HG03175 (cell line): ENCODE measurements around the gene CACNA2D4.

ENCODE experiments used
- ATAC-seq: cut with Tn5 transposase; IDR thresholded peaks from one replicate; pipeline ENCODE4 v1.9.1; 2021; ENCODE audit warnings: mild to moderate bottlenecking, moderate library complexity; ENCODE audit not compliant: unreplicated experiment

Gene CACNA2D4

DNA sequence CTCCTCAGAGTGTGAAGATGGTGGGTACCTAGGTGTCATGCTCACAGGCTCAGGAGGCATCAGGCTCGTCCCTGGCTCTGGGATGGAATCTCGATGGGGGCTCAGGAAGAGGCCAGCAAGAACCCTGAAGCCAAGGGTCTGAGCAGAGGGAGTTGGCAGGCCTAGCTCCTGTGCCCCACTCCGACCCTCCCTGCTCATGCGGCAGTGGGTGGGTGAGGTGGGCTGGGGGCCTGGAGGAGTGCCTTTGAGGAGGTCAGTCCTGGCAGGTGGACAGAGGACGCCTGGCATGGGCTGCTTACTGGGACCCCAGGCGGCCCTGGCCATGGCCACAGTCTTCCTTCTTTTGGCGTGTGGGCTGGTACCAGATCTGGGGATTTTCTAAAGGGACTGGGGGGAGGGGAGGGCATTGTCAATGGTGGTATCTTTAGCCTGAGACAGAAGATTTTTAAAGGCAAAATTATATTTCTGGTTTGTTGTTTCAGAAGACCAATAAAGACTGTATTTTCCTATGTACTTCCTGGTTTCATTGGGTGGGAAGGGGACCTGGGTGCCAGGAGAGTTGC, 82.1 kb downstream of the CACNA2D4 start:
- no peak for ATAC-seq

DNA sequence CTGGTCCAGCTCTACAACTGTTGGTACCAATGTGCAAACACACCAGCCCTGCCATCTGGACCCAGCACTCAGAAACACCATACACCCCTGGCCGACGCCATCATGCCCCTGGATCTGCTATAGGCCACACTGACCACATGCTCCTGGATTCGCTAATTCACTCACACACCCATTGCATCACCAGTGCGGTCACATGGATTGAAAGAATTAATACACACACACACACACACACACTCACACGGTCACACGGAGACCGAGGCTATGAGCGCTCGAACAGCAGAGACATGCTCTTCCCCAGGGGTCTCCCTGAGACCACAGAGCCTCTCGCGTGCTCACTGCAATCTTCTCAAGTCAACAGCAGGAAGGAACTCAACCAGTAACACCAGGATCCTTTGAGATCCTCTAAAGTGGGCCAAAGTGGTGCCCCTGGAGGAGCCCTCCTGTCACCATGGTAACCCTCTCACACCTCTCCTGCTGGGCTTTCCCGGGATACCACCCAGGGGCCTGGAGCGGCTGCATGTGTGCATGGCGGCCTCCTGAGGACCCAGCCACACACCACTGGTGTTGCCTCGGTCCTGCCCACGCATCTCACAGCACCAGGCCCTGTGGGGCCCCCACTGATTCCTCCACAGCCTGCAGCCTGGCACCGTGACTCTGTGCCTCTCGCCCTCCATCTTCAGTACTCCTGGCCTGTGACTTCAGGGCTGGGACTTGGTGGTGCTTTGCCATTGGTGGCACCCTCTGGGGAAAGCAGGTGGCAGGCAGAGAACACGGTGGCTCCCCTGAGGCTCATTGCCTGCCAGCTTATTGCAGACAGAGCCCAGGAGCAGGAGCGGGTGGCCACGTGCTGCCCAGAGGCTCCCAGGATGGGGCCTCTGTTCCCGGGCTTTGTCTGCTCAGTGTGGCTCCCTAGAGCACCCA, 83.0 kb downstream of the CACNA2D4 start:
- ATAC-seq: no peak

DNA sequence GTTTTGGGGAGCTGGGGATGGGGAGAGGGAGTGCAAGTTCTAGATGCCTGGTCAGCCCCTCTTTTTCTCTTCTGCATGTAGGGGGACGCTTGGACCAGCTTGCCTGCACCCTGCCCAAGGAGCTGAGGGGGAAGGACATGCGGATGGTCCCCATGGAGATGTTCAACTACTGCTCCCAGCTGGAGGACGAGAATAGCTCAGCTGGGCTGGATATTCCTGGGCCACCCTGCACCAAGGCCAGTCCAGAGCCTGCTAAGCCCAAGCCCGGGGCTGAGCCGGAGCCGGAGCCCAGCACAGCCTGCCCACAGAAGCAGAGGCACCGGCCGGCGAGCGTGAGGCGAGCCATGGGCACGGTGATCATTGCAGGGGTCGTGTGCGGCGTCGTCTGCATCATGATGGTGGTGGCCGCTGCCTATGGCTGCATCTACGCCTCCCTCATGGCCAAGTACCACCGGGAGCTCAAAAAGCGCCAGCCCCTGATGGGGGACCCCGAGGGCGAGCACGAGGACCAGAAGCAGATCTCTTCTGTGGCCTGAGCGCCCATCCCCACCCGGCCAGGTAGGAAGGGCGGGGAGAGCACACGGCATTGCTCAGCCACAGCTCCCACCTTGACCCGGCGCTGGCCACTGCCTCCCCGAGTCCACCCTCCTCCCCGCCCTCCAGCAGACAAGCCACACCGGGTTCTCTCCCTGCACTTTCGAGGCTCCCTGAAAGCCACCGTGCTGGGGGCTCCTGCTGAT, 84.1 kb downstream of the CACNA2D4 start:
- ATAC-seq: no peak

DNA sequence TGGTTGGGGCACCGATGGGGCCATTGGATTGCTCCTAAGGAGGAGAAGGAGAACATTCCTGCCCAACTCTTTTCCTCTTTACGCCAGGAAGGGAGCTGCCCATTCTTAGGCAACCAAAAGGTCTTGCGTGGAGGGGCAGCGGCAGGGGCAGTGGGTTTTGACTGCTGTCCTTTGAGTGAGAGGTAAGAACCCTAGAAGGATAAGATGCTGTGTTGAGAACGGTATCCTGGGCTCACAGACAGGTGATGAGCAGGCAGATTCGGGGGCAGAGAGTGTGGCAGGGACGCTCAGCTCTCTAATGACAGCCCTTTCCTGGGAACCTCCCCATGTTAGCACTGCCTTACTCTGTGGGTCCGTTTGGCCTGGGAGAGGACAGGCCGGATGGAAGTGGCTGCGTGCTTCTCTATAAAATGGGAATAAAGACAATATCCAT, 84.8 kb downstream of the CACNA2D4 start:
- no peak for ATAC-seq

GRCh38 chr12:1832801-1833595, 85.5 kb downstream of the CACNA2D4 start:
- no peak for ATAC-seq

- no peak for ATAC-seq
These were observed 87.2 kb downstream of the CACNA2D4 start for GRCh38 chr12:1830981-1831963.

DNA sequence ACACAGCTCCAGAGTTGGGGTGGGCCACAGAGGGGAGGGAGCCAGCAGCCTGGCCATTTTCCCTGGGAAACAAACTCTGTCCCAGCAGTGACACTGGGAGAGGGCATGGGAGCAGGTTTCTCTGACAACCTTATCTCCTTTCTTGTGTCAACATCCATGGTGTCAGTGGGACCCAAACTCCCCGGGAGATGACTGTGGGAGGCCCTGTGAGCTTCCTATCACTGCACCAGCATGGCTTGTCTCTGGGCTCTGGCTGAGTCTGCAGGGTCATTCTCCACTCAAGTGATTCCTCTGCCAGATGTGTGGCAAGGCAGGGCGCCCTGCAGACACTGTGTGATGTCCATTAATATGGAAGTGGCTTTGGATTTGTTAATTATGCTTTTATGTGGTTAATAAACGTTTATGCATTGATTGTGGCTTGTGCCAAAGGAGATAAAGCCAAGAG, 88.0 kb downstream of the CACNA2D4 start:
- ATAC-seq: no peak

GRCh38 chr12:1829306-1829900, 89.0 kb downstream of the CACNA2D4 start:
- no peak for ATAC-seq

- ATAC-seq: no peak
These were observed 89.6 kb downstream of the CACNA2D4 start for GRCh38 chr12:1828856-1829255.

DNA sequence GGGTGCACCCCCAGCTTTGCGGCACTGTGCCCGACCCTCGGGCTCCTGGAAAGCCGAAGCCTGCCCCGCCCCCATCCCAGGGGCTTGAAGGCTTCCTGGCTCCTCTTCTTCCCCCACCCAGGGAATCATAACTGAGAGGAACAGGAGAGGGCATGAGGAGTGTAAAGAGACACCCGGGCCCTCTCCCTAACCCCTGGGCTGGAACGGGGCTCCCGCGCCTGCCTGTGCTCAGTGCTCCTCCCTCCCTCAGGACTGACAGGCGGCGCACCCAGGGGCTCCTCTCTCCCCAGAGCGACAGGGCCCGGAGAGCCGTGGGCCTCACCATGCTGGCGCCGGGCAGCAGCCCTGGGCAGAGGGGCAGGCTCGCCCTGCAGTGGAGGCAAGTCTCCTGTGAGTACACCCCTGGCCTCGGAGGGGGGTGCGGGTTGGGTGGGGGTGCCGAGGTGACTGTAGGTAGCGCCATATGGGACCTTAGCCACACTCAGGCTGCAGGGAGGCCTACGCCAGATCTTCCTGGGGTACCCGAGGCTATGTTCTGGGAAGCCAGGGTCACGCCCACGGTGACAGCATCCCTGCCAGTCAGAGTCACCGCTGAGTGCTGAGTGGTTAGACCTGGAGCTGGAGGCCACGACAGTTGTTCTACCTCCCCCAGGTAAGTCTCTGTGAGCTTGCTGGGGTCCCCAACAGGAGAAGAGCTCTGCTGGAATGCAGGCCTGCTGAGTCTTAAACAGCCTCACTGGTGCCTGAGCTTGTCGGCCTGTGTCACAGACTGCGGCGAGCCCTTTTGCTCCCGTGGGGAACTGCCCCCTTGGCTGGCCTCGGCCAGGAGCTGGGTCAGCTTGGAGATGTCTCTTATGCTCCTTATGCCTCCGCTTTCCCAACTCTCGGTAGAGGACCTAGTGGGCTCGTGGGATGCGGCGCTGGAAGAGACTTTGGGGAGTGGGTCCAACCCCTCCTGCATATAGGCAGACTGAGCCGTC, 90.3 kb downstream of the CACNA2D4 start:
- no peak for ATAC-seq

- ATAC-seq: no peak
These were observed 91.4 kb downstream of the CACNA2D4 start for GRCh38 chr12:1826867-1827705.

GRCh38 chr12:1826401-1826800, 92.1 kb downstream of the CACNA2D4 start:
- no peak for ATAC-seq

GRCh38 chr12:1825382-1826102, 92.9 kb downstream of the CACNA2D4 start:
- ATAC-seq: no peak

DNA sequence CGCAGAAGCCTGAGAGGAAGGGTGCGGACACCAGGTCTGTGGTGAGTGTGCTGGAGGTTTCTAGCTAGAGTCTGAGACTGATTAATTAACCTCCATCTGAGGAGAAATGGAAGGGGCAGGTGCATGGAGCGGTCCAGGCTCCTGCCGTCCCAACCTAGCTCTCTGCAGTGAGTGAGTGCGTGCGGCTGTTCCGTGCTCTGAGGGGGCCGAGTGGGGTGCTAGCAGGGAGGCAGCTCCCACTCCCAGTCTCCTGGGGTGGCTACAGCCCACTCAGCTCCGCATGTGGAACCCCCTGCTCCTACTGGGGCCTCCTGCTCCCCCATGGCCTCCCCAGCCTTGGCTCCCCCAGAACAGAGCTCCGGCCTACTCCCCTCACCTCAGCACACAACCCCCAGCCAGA, 95.2 kb downstream of the CACNA2D4 start:
- no peak for ATAC-seq

GRCh38 chr12:1822699-1823098, 95.8 kb downstream of the CACNA2D4 start:
- ATAC-seq: no peak

GRCh38 chr12:1821805-1822204, 96.6 kb downstream of the CACNA2D4 start:
- no peak for ATAC-seq

GRCh38 chr12:1820896-1821291, 97.6 kb downstream of the CACNA2D4 start:
- ATAC-seq: no peak
